Hematopoietic multipotent progenitor cell treated with erythropoietin and hydrocortisone succinate and interleukin-3 and kit ligand, for 17 days (in vitro differentiated cells): ENCODE data around the gene PRR15.
"Not testable (repeated sequence)": the region's sequence is repeated elsewhere in the genome, so short reads cannot be mapped to it uniquely, and the experiment has no call there.

ENCODE experiments used
- DNase-seq: peaks from one replicate; pipeline ENCODE4 v3.0.0-alpha.2; 2015; ENCODE audit warnings: low spot score

Gene PRR15, protein sequence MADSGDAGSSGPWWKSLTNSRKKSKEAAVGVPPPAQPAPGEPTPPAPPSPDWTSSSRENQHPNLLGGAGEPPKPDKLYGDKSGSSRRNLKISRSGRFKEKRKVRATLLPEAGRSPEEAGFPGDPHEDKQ

DNA sequence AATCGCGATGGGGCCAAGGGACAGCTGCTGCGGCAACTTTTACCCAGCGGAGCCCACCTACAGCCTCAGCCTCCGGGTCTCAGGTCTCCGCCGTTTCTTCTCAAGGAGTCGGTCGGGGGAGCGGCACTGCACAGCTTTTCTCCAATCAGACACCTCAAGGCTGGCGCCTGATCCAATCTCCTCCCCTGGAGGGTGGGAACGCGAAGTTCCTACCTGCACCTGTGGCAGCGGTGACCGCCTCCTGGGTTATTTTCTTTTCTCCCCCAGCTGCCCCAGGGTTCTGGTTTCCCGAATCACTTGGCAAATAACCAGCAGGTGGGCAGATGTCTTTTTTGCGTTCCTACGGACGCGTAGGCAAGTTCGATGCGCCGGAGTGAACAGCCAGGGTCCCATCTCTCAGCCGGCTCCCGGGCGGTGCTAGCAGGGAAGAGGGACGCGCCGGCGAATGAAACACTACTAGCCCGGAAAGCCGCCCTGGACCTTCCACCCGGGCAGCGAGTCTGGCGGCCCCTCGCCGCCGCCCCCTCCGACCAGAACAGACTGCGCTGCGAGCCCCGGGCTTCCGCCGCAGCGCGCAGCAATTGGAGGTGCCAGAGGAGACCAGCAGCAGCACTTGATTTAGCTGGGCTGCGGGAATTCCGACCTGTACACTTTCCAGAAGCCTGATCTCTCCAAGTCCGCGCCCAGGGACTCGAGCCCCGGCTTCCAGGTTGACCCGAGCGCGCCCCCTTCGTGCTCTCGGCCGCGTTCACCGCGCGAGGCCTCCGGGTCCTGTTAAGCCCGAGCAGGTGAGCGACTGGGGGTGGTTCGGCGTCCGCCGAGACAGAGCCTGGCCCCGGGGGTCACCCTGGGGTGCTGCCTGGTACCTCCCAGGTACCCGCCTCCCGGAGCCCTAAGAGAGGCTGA lies at the start of gene PRR15:
PRR15 (plus strand) TSS at position 246 of the 906 bp plus-strand sequence. CDS start 2,495 bp downstream, outside the sequence.
- DNase-seq = no peak

DNA sequence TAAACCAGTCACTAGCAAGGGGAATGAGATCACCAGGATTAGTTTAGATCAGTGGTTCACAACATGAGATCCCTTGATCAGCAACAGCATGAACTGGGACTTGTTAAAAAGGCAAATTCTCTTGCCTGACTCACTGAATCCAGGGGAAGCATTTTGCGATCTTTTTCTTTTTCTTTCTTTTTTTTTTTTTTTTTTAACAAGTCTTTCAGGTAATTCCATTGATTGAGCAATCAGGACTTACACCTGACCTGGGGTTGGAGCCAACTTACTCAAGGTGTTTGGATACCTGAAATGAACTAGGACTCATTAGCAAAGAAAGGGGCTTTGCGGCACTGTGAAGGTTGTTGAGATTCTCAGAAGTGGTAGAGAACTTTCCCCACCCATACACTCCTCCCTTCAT lies 47.1 kb upstream of the PRR15 start:
- no peak for DNase-seq

DNA sequence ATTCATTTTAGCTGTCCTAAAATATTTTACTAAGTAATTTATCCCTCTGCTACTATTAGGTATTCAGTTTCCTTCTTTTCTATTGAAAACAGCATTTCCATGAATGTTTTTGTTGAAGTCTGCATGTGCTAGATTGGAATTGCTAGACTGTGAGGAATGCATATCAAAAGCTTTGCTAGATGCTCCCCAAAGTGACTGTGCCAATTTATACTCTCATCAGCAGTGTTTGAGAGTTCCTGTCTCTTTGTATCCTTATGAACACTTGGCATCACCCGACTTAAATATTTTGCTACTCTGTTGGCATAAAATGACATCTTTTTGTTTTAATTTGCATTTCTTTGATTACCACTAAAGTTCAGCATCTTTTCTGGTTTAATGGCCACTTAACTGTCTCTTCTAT lies 45.0 kb upstream of the PRR15 start:
- no peak for DNase-seq

DNA sequence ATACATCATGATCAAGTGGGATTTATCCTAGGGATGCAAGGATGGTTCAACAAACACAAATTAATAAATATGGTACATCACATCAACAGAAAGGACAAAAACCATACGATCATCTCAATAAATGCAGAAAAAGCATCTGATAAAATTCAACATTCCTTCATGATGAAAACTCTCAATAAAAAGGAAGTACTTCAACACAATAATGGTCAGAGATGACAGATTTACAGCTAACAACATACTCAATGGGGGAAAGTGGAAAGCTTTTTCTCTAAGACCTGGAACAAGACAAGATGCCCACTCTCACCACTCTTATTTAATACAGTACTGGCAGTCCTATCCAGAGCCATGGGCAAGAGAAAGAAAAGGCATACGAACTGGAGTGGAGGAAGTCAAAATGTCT lies 39.9 kb upstream of the PRR15 start:
- DNase-seq = no peak

DNA sequence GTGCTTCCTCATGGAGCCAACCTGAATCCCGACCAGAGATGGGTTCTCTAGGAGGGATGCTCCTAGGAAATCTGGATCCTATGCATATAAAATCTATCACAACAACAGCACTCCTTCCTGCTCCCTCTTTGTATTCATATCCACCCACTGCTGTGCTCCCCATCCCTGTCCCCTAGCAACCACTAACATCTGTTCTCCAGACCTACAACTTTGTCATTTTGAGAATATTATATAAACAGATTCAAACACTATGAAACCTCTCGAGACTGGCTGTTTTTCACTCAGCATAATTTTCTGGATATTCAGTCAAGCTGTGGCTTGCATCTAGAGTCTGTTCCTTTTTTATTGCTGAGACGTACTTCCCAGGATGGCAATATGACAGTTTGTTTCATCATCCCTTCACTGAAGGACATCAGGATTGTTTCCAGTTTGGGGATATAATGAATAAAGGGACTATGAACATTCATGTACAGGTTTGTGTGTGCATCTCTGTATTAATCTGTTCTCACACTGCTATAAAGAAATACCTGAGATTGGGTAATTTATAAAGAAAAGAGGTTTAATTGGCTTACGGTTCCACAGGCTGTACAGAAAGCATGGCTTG lies 36.0 kb upstream of the PRR15 start:
- no peak for DNase-seq

DNA sequence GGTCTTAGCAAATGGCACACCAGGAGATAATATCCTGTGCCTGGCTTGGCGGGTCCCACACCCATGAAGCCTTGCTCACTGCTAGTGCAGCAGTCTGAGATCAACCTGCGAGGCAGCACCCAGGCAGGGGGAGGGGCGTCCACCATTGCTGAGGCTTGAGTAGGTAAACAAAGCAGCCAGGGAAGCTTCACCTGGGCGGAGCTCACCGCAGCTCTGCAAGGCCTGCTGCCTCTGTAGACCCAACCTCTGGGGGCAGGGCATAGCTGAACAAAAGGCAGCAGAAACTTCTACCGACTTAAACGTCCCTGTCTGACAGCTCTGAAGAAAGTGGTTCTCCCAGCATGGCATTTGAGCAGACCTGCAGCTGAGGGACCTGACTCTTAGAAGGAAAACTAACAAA lies 35.1 kb upstream of the PRR15 start:
- not testable (repeated sequence) for DNase-seq

DNA sequence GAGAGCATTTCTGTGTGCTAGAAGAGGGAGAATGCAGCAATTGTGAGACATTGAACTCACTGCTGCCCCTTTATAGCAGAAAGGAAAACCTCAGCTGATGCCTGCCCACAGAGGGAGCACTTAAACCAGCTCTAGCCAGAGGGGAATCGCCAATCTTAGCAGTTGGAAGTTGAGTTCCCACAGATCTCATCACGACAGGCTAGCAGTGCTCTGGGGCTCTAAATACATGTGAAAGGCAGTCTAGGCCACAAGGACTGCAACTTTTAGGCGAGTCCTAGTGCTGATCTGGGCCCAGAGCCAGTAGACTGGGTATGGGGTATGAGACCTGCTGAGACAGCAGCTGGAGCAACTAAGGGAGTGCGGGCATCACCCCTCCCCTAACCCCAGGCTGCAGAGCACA lies 25.2 kb upstream of the PRR15 start:
- DNase-seq = no peak

DNA sequence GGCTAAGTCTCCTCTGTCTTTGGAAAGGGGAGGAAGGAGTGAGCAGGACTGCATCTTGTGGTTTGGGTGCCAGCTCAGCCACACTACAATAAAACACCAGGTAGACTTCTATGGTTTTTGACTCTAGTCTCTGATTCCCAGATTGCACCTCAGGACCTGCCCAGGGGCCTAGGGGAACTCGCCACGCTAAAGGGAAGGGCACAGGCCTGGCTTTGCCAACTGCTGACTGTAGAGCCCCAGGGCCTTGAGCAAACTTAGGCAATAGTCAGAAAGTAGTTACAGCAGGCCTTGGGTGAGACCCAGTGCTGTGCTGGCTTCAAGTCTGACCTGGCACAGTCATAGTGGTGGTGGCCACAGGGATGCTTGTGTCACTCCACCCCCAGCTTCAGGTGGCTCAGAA lies 24.2 kb upstream of the PRR15 start:
- DNase-seq = no peak

DNA sequence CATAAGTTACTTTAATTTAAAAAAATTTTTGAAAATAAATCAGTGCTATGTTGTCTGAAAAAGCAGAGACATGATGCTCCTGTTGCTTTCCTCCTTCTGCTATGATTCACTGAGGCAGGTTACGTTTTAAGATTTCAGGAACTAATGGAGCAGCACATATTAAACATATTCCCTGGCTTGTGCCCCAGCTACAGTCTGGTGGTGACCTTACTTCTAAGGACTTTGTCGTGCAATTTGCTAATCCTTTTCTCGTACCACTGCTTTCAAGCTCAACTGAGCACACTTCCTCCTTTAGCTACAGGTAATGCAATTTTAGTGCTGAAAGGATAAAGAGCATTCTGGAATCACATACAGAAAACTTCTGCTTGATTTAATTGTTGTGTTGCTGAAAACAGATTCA lies 16.2 kb upstream of the PRR15 start:
- no peak for DNase-seq

DNA sequence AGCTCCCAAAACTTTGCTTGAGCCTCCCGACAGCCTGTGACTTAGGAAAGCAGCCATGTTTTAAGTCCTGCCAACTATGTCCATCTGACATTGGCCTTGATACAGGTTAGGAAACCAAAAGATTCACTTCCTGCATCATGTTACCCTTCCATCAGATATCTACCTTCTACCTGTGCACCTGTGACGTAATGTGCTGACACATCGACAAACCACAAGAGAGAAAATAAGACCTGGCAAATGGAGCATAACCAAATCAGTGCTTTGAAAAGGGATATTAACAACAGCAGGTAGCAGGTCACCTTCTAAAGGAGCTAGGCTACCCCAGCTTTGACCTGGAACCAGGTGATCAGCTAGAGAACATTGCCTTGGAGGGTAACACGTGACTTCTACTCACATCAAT lies 14.8 kb upstream of the PRR15 start:
- no peak for DNase-seq

DNA sequence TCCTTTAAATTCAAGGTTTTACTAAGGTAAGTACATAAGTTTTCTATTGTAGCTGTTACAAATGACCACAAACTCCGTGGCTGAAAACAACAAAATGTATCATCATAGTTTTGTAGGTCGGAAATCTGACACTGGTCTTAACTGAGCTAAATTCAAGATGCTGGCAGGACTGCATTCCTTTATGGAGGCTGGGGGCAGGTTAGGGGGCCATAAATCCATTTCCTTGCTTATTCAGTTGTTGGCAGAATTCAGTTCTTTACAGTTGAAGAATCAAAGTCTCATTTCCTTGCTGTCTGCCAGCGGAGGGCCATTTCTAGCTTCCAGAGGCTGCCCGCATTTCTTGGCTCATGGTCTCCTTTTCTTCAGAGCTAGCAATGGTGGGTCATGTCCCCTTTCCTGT lies 11.2 kb upstream of the PRR15 start:
- DNase-seq = no peak

DNA sequence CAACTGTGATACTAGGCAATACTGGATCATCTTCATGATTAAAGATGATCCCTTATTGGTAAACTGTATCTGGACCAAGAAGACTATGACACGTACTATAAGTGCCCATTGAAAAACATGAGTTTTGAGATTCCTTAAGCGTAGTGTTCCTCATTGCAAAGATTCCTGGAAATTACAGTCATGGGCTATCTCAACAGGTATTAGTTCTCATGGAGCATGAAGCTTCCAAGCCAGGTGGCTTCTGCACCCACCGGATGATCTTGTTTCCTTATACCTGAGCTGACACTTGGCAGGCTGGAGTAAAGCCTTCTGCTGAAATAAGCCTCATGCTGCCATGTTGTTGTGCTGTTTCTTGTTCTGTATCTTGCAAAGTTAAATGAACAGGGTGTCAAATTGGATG lies 8.6 kb upstream of the PRR15 start:
- DNase-seq = no peak

DNA sequence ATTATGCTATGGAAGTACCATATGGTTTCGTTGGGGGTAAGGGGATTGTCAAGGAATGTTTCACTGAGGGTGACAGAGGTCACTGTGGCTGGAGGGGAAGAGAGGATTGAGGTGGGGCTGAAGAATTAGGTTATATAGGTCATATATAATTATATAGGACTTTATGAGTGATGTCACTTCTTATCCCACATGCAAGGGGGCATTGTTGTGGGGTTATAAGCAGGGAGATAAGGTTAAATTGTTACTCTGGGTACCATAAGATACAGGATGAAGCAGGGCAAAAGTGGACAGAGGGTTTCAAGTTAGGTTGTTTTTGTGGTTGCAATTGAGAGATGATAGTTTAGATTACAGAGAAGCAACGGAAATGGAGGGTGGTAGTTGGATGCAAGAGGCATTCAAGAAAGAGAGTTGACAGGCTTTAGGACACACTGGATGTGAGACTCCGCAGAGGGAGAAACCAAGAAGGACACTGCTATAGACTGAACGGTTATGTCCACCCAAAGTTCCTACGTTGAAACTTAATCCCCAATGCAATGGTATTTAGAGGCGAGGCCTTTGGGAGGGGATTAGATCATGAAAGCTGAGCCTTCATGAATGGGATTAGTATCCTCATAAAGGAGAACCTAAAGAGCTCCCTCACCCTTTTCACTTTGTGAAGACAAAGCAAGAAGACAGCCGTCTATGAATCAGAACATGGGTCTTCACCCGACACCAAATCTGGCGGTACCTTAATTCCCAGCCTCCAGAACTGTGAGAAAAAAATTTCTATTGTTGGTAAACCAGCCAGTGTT lies 7.0 kb upstream of the PRR15 start:
- DNase-seq = no peak

DNA sequence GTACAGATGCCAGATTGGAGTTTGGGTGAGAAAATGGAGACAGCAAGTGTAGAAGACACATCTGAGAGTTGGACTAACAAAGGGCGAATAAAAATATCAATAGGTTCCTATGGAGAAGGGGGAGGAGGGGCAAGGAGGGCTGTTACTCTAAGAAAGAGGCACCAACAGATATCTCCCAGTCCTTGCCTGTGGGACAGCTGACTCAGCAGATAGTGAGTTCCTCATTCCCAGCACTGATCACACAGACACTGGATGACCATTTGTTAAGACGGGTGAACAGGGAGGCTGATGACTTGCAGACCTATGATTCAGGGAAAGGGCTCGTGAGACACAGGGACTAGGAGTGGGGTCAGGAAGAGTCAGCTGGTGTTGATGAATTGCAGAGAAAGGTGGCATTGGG lies 5.7 kb upstream of the PRR15 start:
- DNase-seq = no peak

DNA sequence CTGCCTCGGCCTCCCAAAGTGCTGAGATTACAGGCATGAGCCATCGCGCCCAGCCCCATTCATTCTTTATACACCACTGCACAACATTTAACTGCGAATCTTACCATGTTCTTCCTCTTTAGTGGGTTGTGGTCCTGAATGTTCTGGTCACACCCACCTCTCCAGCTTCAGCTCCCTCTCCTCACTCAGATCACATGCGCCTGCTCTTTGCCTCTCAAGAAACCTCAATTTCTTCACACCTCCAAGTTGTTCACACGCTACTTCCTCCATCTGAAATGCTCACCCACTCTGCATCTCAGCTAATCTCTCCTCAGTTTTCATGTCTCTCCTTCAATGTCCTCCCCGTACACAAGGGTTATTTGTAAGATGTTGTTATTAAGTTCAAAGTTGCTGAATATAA lies 2.4 kb upstream of the PRR15 start:
- no peak for DNase-seq

DNA sequence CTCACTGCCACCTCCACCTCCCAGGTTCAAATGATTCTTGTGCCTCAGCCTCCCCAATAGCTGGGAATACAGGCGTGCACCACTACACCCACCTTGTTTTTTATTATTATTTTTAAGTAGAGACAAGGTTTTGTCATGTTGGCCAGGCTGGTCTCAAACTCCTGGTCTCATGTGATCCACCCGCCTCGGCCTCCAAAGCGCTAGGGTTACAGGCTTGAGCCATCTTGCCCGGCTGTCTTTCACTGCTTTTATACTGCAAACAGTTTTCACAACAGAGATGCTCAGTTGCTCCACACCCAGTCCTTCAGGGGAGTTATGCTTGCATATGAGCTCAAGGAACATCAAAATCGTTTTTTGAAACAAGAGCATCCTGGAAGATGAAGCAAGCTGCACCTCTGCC lies 1.3 kb upstream of the PRR15 start:
- no peak for DNase-seq

DNA sequence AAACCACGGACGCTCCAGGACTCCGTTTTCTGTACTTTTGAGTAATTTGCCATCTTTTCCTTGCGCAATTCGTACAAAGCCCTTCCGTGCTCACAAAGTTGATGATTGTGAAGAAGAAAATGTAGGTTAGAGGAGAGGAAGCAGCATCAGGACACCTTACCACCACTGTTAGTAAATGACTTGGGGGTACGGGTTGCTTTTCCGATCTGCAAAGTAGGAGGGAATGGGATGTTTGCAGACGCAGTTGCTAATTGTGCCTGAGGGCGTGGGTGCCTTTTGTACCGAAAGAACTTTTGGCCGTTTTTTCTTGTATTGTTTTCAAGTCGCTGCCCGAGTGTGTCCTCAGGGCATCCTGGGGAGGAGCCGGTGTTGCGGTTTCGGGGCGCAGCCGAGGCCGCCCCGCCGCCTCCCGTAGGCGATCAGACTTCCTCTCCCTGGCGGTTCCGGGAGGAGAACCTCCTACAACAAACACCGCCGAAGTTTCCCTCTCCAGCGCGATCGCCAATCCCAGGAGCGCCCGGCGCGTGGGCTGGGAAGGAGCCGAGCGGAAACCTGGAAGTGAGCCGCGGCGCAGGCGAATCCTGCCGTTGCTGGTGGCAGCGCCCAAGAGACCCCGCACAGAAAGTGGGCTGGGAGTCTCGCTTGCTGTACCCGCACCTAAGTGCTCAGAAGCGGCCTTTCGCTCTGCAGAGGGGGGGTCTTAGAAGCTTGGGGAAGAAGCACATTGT lies 1.0 kb downstream of the PRR15 start:
- no peak for DNase-seq

DNA sequence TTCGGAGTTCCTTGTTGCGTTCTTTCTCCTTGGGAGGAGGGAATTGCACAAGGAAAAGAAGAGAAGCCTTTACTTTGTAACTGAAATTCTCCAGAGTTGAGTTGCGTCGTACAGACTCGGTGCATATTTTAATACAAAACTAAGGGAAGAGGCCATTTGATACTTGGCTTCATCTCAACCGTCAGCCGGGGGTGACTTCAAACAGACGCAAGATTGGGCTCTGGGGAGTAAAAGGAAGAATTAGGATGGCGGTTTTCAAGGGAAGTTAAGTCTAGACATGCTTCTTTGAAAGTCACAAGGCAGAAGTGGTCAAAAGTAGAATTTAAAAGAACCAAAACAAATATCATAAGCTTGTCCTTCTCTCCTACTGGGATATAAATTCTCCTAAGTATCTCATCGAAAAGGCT lies 1.6 kb downstream of the PRR15 start:
- no peak for DNase-seq

DNA sequence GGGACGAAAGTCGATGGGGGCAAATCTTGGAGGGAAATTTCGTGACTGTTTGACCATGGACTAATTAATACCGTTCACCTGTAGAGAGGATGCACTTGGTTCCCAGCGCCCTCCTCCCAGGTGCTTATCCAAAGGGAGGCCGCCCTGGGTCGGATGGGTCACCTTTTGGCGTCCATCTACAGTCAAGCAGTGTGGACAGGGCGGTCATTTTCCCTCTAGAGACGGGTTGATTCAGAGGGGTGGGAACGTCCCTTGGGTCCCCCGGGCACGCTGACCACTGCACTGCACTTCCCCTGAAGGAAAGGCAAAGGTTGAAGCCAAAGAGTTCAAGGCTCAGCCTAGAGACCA lies 2.0 kb downstream of the PRR15 start:
- DNase-seq = no peak

DNA sequence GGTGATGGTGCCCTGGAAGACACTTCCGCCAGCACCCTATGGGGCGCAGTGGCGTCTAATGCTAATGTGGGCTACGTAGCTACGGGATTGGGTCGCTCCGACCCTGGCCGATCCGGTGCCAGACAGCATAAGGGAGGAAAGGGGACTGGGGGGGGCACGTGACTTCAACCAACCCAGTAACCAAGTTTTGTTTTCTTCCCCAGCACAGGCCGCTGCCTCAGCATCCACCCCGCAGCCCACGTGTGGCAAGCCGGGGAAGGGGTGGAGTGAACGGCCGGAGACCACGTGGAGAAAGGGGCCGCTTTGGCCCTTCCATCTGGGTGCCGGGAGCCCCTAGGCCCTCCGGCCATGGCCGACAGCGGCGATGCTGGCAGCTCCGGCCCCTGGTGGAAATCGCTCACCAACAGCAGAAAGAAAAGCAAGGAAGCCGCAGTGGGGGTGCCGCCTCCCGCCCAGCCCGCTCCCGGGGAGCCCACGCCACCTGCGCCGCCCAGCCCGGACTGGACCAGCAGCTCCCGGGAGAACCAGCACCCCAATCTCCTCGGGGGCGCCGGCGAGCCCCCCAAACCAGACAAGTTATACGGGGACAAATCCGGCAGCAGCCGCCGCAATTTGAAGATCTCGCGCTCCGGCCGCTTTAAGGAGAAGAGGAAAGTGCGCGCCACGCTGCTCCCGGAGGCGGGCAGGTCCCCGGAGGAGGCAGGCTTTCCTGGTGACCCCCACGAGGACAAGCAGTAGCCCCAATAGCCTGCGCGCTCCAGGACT lies 2.5 kb downstream of the PRR15 start:
- no peak for DNase-seq

DNA sequence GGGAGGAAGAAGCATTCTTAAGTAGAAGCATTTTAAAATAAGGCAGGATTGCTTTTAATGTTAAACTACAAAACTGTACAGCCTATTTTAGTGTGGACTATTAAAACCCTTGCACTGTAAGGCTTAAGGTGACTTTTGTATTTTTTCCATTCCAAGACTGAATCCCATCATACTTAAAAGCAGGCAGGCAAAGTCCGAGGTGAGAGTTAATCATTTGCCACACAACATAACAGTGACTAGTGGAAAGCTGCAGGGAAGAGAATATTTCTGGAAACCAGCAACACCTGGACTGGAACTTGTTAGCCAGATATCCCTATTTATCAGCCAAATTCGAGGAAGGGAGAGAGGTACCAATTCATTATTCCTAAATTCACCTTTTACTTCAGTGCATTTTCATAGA lies 3.5 kb downstream of the PRR15 start:
- DNase-seq = no peak
